Upper lobe of right lung (tissue), 1 donor: Measurements from ENCODE around the gene TRIM38. TPM values are rescaled to one million over a fixed set of nuclear protein-coding genes. Genes with fewer than 3 reads are reported as not detected.

Experiments
- ATAC-seq: fragments of 200-7000 bp; cut with Tn5 transposase; one replicate; pipeline ENCODE4 v1.9.1; 2020; ENCODE audit warnings: mild to moderate bottlenecking, moderate library complexity
- DNase-seq: peaks from one replicate; pipeline ENCODE4 v3.0.0-alpha.2; 2020
- H3K27ac ChIP-seq: fragments of 200-600 bp; one replicate; pipeline ENCODE4 v1.8.0; 2022
- H3K27me3 ChIP-seq: fragments of 200-600 bp; one replicate; pipeline ENCODE4 v1.8.0; 2022; ENCODE audit warnings: mild to moderate bottlenecking
- H3K36me3 ChIP-seq: fragments of 200-600 bp; one replicate; pipeline ENCODE4 v1.8.0; 2022
- H3K4me1 ChIP-seq: fragments of 200-600 bp; one replicate; pipeline ENCODE4 v1.8.0; 2022
- H3K4me3 ChIP-seq: fragments of 200-600 bp; one replicate; pipeline ENCODE4 v1.8.0; 2022; ENCODE audit warnings: mild to moderate bottlenecking
- H3K9me3 ChIP-seq: fragments of 200-600 bp; one replicate; pipeline ENCODE4 v1.8.0; 2022
- intact Hi-C: fragments of 100-400 bp; cut with DNase I; formaldehyde crosslinking; loops from one replicate; pipeline ENCODE4 v1.11.0; 2022
- total RNA-seq: library from RNA; stranded (reverse); fragmentation: NEBNext Ultra II Directional; extraction: Animal tissue kit (Norgen Biotek cat#: 25700); gene quantifications from one replicate; pipeline ENCODE4 v1.2.1, GENCODE V29; 2021
- TF ChIP-seq, protein P1 (sequence below): fragments of 200-600 bp; IDR thresholded peaks from one replicate; pipeline ENCODE4 v1.8.0; 2022; ENCODE audit warnings: antibody characterized with exemption
- donor health status: DM: no; HTN: yes; CAD: no; lungs with severe emphysema.

Gene TRIM38
- total RNA-seq, 1 donor from 2014 or later, result 18.0 TPM

- Histone ChIP-seq H3K9me3 (no peaks in the 10 kb centered on the region), H3K36me3 (peaks cover 87% of the 10 kb centered on the region), H3K27ac (no peak overlapping the region), H3K4me3 (no peak overlapping the region), H3K27me3 (no peaks in the 10 kb centered on the region), H3K4me1 (peaks cover 57% of the 10 kb centered on the region)
- DNase-seq, result no peak
- TF ChIP-seq, protein P1, sequence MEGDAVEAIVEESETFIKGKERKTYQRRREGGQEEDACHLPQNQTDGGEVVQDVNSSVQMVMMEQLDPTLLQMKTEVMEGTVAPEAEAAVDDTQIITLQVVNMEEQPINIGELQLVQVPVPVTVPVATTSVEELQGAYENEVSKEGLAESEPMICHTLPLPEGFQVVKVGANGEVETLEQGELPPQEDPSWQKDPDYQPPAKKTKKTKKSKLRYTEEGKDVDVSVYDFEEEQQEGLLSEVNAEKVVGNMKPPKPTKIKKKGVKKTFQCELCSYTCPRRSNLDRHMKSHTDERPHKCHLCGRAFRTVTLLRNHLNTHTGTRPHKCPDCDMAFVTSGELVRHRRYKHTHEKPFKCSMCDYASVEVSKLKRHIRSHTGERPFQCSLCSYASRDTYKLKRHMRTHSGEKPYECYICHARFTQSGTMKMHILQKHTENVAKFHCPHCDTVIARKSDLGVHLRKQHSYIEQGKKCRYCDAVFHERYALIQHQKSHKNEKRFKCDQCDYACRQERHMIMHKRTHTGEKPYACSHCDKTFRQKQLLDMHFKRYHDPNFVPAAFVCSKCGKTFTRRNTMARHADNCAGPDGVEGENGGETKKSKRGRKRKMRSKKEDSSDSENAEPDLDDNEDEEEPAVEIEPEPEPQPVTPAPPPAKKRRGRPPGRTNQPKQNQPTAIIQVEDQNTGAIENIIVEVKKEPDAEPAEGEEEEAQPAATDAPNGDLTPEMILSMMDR, result no peak
- intact Hi-C loops, result no loop called here
- ATAC-seq, result peak; percentile 88
Measured at GRCh38 chr6:25971187-25971821, 8.7 kb downstream of the TRIM38 start.

- peaks cover 48% of the 10 kb centered on the region for H3K4me1 ChIP-seq
- H3K36me3 ChIP-seq, result peaks cover 87% of the 10 kb centered on the region
- H3K4me3 ChIP-seq, result no peak overlapping the region
- TF ChIP-seq, protein P1, result no peak
- H3K27ac ChIP-seq, result no peak overlapping the region
- DNase-seq (no peak), ATAC-seq (no peak)
- intact Hi-C loops, result no loop called here
- H3K9me3 ChIP-seq, result no peaks in the 10 kb centered on the region
- no peaks in the 10 kb centered on the region for H3K27me3 ChIP-seq
Measured at GRCh38 chr6:25972128-25972527, 9.5 kb downstream of the TRIM38 start.

- no peaks in the 10 kb centered on the region for H3K9me3 ChIP-seq
- H3K36me3 ChIP-seq, result peaks cover 89% of the 10 kb centered on the region
- H3K4me1 ChIP-seq, result peaks cover 43% of the 10 kb centered on the region
- DNase-seq (no peak), ATAC-seq (peak; percentile 26)
- no peaks in the 10 kb centered on the region for H3K27me3 ChIP-seq
- TF ChIP-seq, protein P1, result no peak
- no peak overlapping the region for H3K4me3 ChIP-seq
- intact Hi-C loops, result no loop called here
- no peak overlapping the region for H3K27ac ChIP-seq
Measured at GRCh38 chr6:25972902-25973301, 10.3 kb downstream of the TRIM38 start.

- no peaks in the 10 kb centered on the region for H3K27me3 ChIP-seq
- peaks cover 97% of the 10 kb centered on the region for H3K36me3 ChIP-seq
- no peak for DNase-seq
- H3K4me1 ChIP-seq, result peaks cover 32% of the 10 kb centered on the region
- H3K27ac ChIP-seq, result no peak overlapping the region
- intact Hi-C loops, result no loop called here
- H3K4me3 ChIP-seq, result no peak overlapping the region
- no peaks in the 10 kb centered on the region for H3K9me3 ChIP-seq
- ATAC-seq, result no peak
- TF ChIP-seq, protein P1, result no peak
Measured at GRCh38 chr6:25973923-25974555, 11.4 kb downstream of the TRIM38 start.

GRCh38 chr6:25975923-25976560, 13.4 kb downstream of the TRIM38 start:
- no peak for ATAC-seq
- TF ChIP-seq, protein P1, result no peak
- Histone ChIP-seq H3K27ac (no peak overlapping the region), H3K9me3 (no peaks in the 10 kb centered on the region), H3K4me1 (peaks cover 14% of the 10 kb centered on the region), H3K4me3 (no peak overlapping the region), H3K36me3 (peaks cover 95% of the 10 kb centered on the region), H3K27me3 (no peaks in the 10 kb centered on the region)
- DNase-seq, result no peak
- intact Hi-C loops, result no loop called here
